ENCODE results near the gene GAA.

- TF ChIP-seq CTCF (conservative IDR thresholded peaks at IDR 0.05; ENCODE audit: low read depth, low read length): no peak
- TF ChIP-seq EZH2 (IDR thresholded peaks at IDR 0.05; ENCODE audit: borderline replicate concordance, low read depth, low read length, poor library complexity, severe bottlenecking): no peak
Measured at GRCh38 chr17:80122026-80122575, 20.7 kb downstream of the GAA start.

Measured in A673 (cell line).